Activated CD4-positive, alpha-beta T cell treated with anti-CD3 and anti-CD28 coated beads for 36 hours (primary cell): ENCODE results near the gene BMPR1A. TPM values are rescaled to one million over a fixed set of nuclear protein-coding genes. Genes with fewer than 3 reads are reported as not detected.
"Not testable (repeated sequence)": the region's sequence is repeated elsewhere in the genome, so short reads cannot be mapped to it uniquely, and the experiment has no call there.

ENCODE experiments used
- ATAC-seq: fragments of 200-7000 bp; cut with Tn5 transposase; one replicate; pipeline ENCODE4 v1.10.0; 2021; ENCODE audit warnings: mild to moderate bottlenecking, moderate library complexity
- CTCF ChIA-PET: fragments of 350-600 bp; sonication (Branson Sonifier 250); formaldehyde crosslinking; loops from one replicate; lab custom pipeline; 2021; ENCODE audit warnings: antibody characterized with exemption; lab: Charles Lee
- POLR2A ChIA-PET: fragments of 350-600 bp; sonication (Branson Sonifier 250); formaldehyde crosslinking; loops from one replicate; lab custom pipeline; 2021; ENCODE audit warnings: antibody characterized with exemption, inconsistent platforms; lab: Charles Lee
- DNase-seq: peaks from one replicate; pipeline ENCODE4 v3.0.0-alpha.2; 2020
- H3K27ac Mint-ChIP-seq: one replicate; pipeline ENCODE4 v1.8.0; 2021; ENCODE audit warnings: mixed read lengths
- H3K27me3 Mint-ChIP-seq: one replicate; pipeline ENCODE4 v1.8.0; 2021; ENCODE audit warnings: mixed read lengths
- H3K36me3 Mint-ChIP-seq: one replicate; pipeline ENCODE4 v1.8.0; 2021; ENCODE audit warnings: low read depth, mixed read lengths
- H3K4me1 Mint-ChIP-seq: one replicate; pipeline ENCODE4 v1.8.0; 2021; ENCODE audit warnings: mixed read lengths
- H3K4me3 Mint-ChIP-seq: one replicate; pipeline ENCODE4 v1.8.0; 2021; ENCODE audit warnings: mild to moderate bottlenecking, moderate library complexity, mixed read lengths
- H3K9me3 Mint-ChIP-seq: one replicate; pipeline ENCODE4 v1.8.0; 2021; ENCODE audit warnings: low read depth, mixed read lengths
- intact Hi-C, 2 experiments: fragments of 100-400 bp; cut with DNase I in 1 of 2; cut with micrococcal nuclease in 1 of 2; formaldehyde crosslinking; loops; one replicate each; pipeline versions ENCODE4 v1.14.2 to v1.15.1; 2022 to 2024; cut with DNase I, micrococcal nuclease
- total RNA-seq, 2 experiments: library from RNA; stranded (reverse); gene quantifications; one replicate each; pipeline ENCODE4 v1.2.3, GENCODE V29; 2021

BMPR1A gene
- total RNA-seq, 2 experiments from 2014 or later = 8.7 to 9.0 TPM

- peaks cover 9% of the 10 kb centered on the region for H3K36me3 Mint-ChIP-seq
- intact Hi-C loops = no loop called here
- no peak overlapping the region for H3K4me3 Mint-ChIP-seq
- ChIA-PET POLR2A (no interaction called here), CTCF (interaction anchor here (0.8 kb wide), 1 partner anchor 163 kb away, joined by 3 read pairs; no protein-coding TSS in a partner anchor)
- no peak for ATAC-seq
- no peaks in the 10 kb centered on the region for H3K4me1 Mint-ChIP-seq
- peaks cover 2% of the 10 kb centered on the region for H3K27me3 Mint-ChIP-seq
- no peak overlapping the region for H3K27ac Mint-ChIP-seq
- H3K9me3 Mint-ChIP-seq = peaks cover 6% of the 10 kb centered on the region
- DNase-seq = no peak
Observed at GRCh38 chr10:86851328-86852207, 95.1 kb downstream of the BMPR1A start.

GRCh38 chr10:86853582-86853981 is 97.2 kb downstream of the BMPR1A start:
- DNase-seq, H3K27ac Mint-ChIP-seq, H3K4me1 Mint-ChIP-seq, intact Hi-C loops, H3K9me3 Mint-ChIP-seq, CTCF ChIA-PET, H3K36me3 Mint-ChIP-seq, H3K27me3 Mint-ChIP-seq, ATAC-seq, H3K4me3 Mint-ChIP-seq, POLR2A ChIA-PET: not testable (repeated sequence)

- H3K27me3 Mint-ChIP-seq = peaks cover 2% of the 10 kb centered on the region
- no peak for DNase-seq
- CTCF ChIA-PET = interaction anchor here (1.3 kb wide), 1 partner anchor 33 kb away, joined by 4 read pairs; no protein-coding TSS in a partner anchor
Observed at GRCh38 chr10:86855513-86855912, 99.1 kb downstream of the BMPR1A start.

GRCh38 chr10:86856156-86856555 is 99.7 kb downstream of the BMPR1A start:
- ChIA-PET POLR2A (no interaction called here), CTCF (interaction anchor here (1.3 kb wide), 1 partner anchor 33 kb away, joined by 4 read pairs; no protein-coding TSS in a partner anchor)
- ATAC-seq = no peak
- no peak for DNase-seq
- no peak overlapping the region for H3K27ac Mint-ChIP-seq
- peaks cover 6% of the 10 kb centered on the region for H3K9me3 Mint-ChIP-seq
- H3K27me3 Mint-ChIP-seq = peaks cover 2% of the 10 kb centered on the region
- H3K4me1 Mint-ChIP-seq = no peaks in the 10 kb centered on the region
- intact Hi-C loops = no loop called here
- H3K36me3 Mint-ChIP-seq = peaks cover 9% of the 10 kb centered on the region
- no peak overlapping the region for H3K4me3 Mint-ChIP-seq

More at GRCh38 chr10:86855513-86855912, 99.1 kb downstream of the BMPR1A start:
- Mint-ChIP-seq H3K4me1 (no peaks in the 10 kb centered on the region), H3K4me3 (no peak overlapping the region), H3K36me3 (peaks cover 9% of the 10 kb centered on the region), H3K9me3 (peaks cover 6% of the 10 kb centered on the region), H3K27ac (no peak overlapping the region)
- intact Hi-C loops = no loop called here
- POLR2A ChIA-PET = no interaction called here
- no peak for ATAC-seq

- ChIA-PET CTCF (interaction anchor here (0.6 to 0.8 kb wide), 2 partner anchors 84 to 86 kb away, joined by 3 to 4 read pairs; no protein-coding TSS in a partner anchor), POLR2A (no interaction called here)
- peaks cover 3% of the 10 kb centered on the region for H3K36me3 Mint-ChIP-seq
- intact Hi-C loops = no loop called here
- ATAC-seq (no peak), DNase-seq (no peak)
- H3K9me3 Mint-ChIP-seq = peaks cover 3% of the 10 kb centered on the region
- no peaks in the 10 kb centered on the region for H3K4me1 Mint-ChIP-seq
- no peak overlapping the region for H3K27ac Mint-ChIP-seq
- H3K27me3 Mint-ChIP-seq = no peaks in the 10 kb centered on the region
- no peak overlapping the region for H3K4me3 Mint-ChIP-seq
Observed at GRCh38 chr10:86857128-86857721, 100.8 kb downstream of the BMPR1A start.

GRCh38 chr10:86858011-86858410 is 101.6 kb downstream of the BMPR1A start:
- H3K4me3 Mint-ChIP-seq = no peak overlapping the region
- H3K4me1 Mint-ChIP-seq = no peaks in the 10 kb centered on the region
- CTCF ChIA-PET = interaction anchor here (0.9 kb wide), 1 partner anchor 10 kb away, joined by 3 read pairs; no protein-coding TSS in a partner anchor
- intact Hi-C loops = no loop called here
- peaks cover 3% of the 10 kb centered on the region for H3K36me3 Mint-ChIP-seq
- H3K27me3 Mint-ChIP-seq = no peaks in the 10 kb centered on the region
- no peak for ATAC-seq
- no peak for DNase-seq
- H3K27ac Mint-ChIP-seq = no peak overlapping the region
- POLR2A ChIA-PET = no interaction called here
- peaks cover 3% of the 10 kb centered on the region for H3K9me3 Mint-ChIP-seq

GRCh38 chr10:86861351-86861750 is 104.9 kb downstream of the BMPR1A start:
- ATAC-seq = no peak
- H3K9me3 Mint-ChIP-seq = no peaks in the 10 kb centered on the region
- H3K27me3 Mint-ChIP-seq = no peaks in the 10 kb centered on the region
- H3K27ac Mint-ChIP-seq = no peak overlapping the region
- ChIA-PET POLR2A (no interaction called here), CTCF (no interaction called here)
- intact Hi-C loops = no loop called here
- DNase-seq = no peak
- H3K4me3 Mint-ChIP-seq = no peak overlapping the region
- H3K36me3 Mint-ChIP-seq = no peaks in the 10 kb centered on the region
- no peaks in the 10 kb centered on the region for H3K4me1 Mint-ChIP-seq

- H3K36me3 Mint-ChIP-seq = no peaks in the 10 kb centered on the region
- DNase-seq = no peak
- POLR2A ChIA-PET = no interaction called here
- H3K27me3 Mint-ChIP-seq = no peaks in the 10 kb centered on the region
- no peak for ATAC-seq
- intact Hi-C loops = no loop called here
- no peaks in the 10 kb centered on the region for H3K9me3 Mint-ChIP-seq
- no peak overlapping the region for H3K4me3 Mint-ChIP-seq
- CTCF ChIA-PET = no interaction called here
- no peaks in the 10 kb centered on the region for H3K4me1 Mint-ChIP-seq
- no peak overlapping the region for H3K27ac Mint-ChIP-seq
Observed at GRCh38 chr10:86862373-86862772, 106.0 kb downstream of the BMPR1A start.

GRCh38 chr10:86862786-86863483 is 106.5 kb downstream of the BMPR1A start:
- Mint-ChIP-seq H3K4me1 (no peaks in the 10 kb centered on the region), H3K36me3 (no peaks in the 10 kb centered on the region), H3K4me3 (no peak overlapping the region), H3K27me3 (no peaks in the 10 kb centered on the region), H3K27ac (no peak overlapping the region), H3K9me3 (no peaks in the 10 kb centered on the region)
- intact Hi-C loops = no loop called here
- DNase-seq (no peak), ATAC-seq (no peak)
- CTCF ChIA-PET = interaction anchor here (0.7 kb wide), 2 partner anchors 15 to 58 kb away, joined by 3 read pairs; no protein-coding TSS in a partner anchor
- POLR2A ChIA-PET = no interaction called here

- intact Hi-C loops = no loop called here
- ChIA-PET POLR2A (no interaction called here), CTCF (interaction anchor here (0.7 kb wide), 1 partner anchor 58 kb away, joined by 3 read pairs; no protein-coding TSS in a partner anchor)
- Mint-ChIP-seq H3K9me3 (no peaks in the 10 kb centered on the region), H3K36me3 (no peaks in the 10 kb centered on the region), H3K27ac (no peak overlapping the region), H3K4me1 (no peaks in the 10 kb centered on the region), H3K27me3 (no peaks in the 10 kb centered on the region), H3K4me3 (no peak overlapping the region)
- ATAC-seq (no peak), DNase-seq (no peak)
Observed at GRCh38 chr10:86863484-86863842, 107.0 kb downstream of the BMPR1A start.

GRCh38 chr10:86865011-86865811 is 108.8 kb downstream of the BMPR1A start:
- H3K27me3 Mint-ChIP-seq, H3K4me1 Mint-ChIP-seq, H3K36me3 Mint-ChIP-seq, POLR2A ChIA-PET, H3K4me3 Mint-ChIP-seq, ATAC-seq, DNase-seq, H3K9me3 Mint-ChIP-seq, intact Hi-C loops, H3K27ac Mint-ChIP-seq: not testable (repeated sequence)
- CTCF ChIA-PET = interaction anchor here (0.7 kb wide), 1 partner anchor 122 kb away, joined by 3 read pairs; no protein-coding TSS in a partner anchor
